Measurements from ENCODE around the gene JUP. TPM values are rescaled to one million over a fixed set of nuclear protein-coding genes. Genes with fewer than 3 reads are reported as not detected.

The JUP gene
- total and polyA plus RNA-seq, 10 of the 15 experiments (the other 5 are each of a cell fraction or from before 2014, with no cell fraction given) = 1.5 to 36.3 (median 11.6) TPM

GRCh38 chr17:41806685-41807445 lies 20.4 kb upstream of the JUP start:
- H3K27me3 ChIP-seq (replicated peaks in 1 of 2; ENCODE audit: control insufficient read depth in 2 of 2, insufficient read depth in 2 of 2, low read length in 1 of 2) = no peaks in the 10 kb centered on the region; a peak in 1 of 4 replicates
- no peaks in the 10 kb centered on the region for H3K36me3 ChIP-seq (ENCODE audit: control insufficient read depth in 2 of 2, insufficient read depth in 2 of 2, low read length in 1 of 2)
- ChIA-PET CTCF (interaction anchor here (1.0 kb wide), 1 partner anchor 69 kb away, joined by 3 read pairs; no protein-coding TSS in a partner anchor), RAD21 (ENCODE audit: unreplicated experiment) (no interaction called here), POLR2A (no interaction called here), SMC1A (ENCODE audit: uncharacterized antibody, unreplicated experiment) (no interaction called here)
- DNase-seq (ENCODE audit: low read depth, low spot score) = no peak
- H3K4me2 ChIP-seq (ENCODE audit: control insufficient read depth, insufficient read depth) = no peak overlapping the region
- intact Hi-C loops (cut with micrococcal nuclease; ENCODE audit: unreplicated experiment) (no loop called here), in situ Hi-C loops (cut with MboI) (no loop called here)
- no TSS peak for BruUV-seq (replicated peaks)
- H3K9me3 ChIP-seq (replicated peaks; ENCODE audit: control insufficient read depth, insufficient read depth, low read length) = no peaks in the 10 kb centered on the region
- no peaks in the 10 kb centered on the region for H4K20me1 ChIP-seq (ENCODE audit: control insufficient read depth, insufficient read depth)
- no peak for ATAC-seq
- 28% methylated on average over 8 of the region's 8 CpGs for WGBS (ENCODE audit: insufficient coverage, insufficient replicate concordance, low lambda C conversion rate, missing lambda C conversion rate)
- H3K79me2 ChIP-seq (ENCODE audit: control insufficient read depth, insufficient read depth, low read length) = no peaks in the 10 kb centered on the region
- no peak for FAIRE-seq
- H2AFZ ChIP-seq (ENCODE audit: control insufficient read depth, low read depth, low read length) = no peak overlapping the region
- no peak overlapping the region for H3K4me3 ChIP-seq
- peaks cover 3% of the 10 kb centered on the region; the same call in 1 of the 2 replicates for H3K4me1 ChIP-seq (ENCODE audit: control insufficient read depth, insufficient read depth, low read length)
- no peak overlapping the region for H3K27ac ChIP-seq (ENCODE audit: control insufficient read depth, insufficient read depth)
- H3K9ac ChIP-seq (ENCODE audit: control insufficient read depth, insufficient read depth, low read length) = no peak overlapping the region
- TF ChIP-seq PML (IDR thresholded peaks at IDR 0.05; ENCODE audit: low read length) (no peak), HDGF (IDR thresholded peaks at IDR 0.05) (no peak), ASH2L (IDR thresholded peaks at IDR 0.05; ENCODE audit: borderline replicate concordance, low read depth) (no peak), POLR2A (IDR thresholded peaks at IDR 0.05; ENCODE audit: low read depth, low read length) (no peak), CEBPZ (IDR thresholded peaks at IDR 0.05; ENCODE audit: low read depth, low read length) (no peak), BHLHE40 (IDR thresholded peaks at IDR 0.05; ENCODE audit: borderline replicate concordance in 1 of 2, low read depth in 2 of 2, low read length in 1 of 2) (no peak), KAT2A (conservative IDR thresholded peaks at IDR 0.05; ENCODE audit: control insufficient read depth, low read depth, low read length) (no peak), EED (IDR thresholded peaks at IDR 0.05; ENCODE audit: low read depth) (no peak), HSF1 (IDR thresholded peaks at IDR 0.05; ENCODE audit: low read depth, low read length) (no peak), ZNF622 (IDR thresholded peaks at IDR 0.05) (no peak), NR2C1 (IDR thresholded peaks at IDR 0.05) (no peak), BRCA1 (IDR thresholded peaks at IDR 0.05; ENCODE audit: low read depth, low read length) (no peak), TCF7 (IDR thresholded peaks at IDR 0.05; ENCODE audit: borderline replicate concordance) (no peak), BCLAF1 (IDR thresholded peaks at IDR 0.05) (no peak), RAD51 (IDR thresholded peaks at IDR 0.05) (no peak), CBX3 (IDR thresholded peaks at IDR 0.05; ENCODE audit: borderline replicate concordance, low read depth) (no peak), MXI1 (IDR thresholded peaks at IDR 0.05; ENCODE audit: low read depth, low read length) (no peak), TCF3 (IDR thresholded peaks at IDR 0.05; ENCODE audit: borderline replicate concordance, insufficient read depth, low read depth, low read length) (no peak)

Data from GM12878 (cell line).